Measurements from ENCODE around the gene EIPR1.

The EIPR1 gene

DNA sequence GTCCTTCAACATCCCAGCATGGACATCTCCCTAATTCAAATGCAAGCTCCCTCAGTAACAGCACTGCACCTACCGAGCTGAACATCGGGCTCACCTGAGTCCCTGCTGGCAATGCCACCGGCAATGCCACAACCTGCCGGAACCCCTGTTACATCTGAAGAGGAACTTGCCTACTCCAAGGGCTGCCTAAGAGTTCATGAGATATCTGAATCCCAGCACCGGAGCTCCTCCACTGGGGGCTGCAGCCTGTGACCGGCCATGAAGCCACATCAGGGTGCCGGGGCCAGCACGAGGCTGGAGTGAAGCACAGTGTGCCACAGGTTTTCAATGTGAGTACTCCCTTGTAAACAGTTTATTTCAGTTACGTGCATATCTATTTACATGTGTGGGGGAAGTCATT, 152.9 kb downstream of the EIPR1 start:
- no peak for DNase-seq (ENCODE audit: low read depth)
- TF ChIP-seq, protein P1, sequence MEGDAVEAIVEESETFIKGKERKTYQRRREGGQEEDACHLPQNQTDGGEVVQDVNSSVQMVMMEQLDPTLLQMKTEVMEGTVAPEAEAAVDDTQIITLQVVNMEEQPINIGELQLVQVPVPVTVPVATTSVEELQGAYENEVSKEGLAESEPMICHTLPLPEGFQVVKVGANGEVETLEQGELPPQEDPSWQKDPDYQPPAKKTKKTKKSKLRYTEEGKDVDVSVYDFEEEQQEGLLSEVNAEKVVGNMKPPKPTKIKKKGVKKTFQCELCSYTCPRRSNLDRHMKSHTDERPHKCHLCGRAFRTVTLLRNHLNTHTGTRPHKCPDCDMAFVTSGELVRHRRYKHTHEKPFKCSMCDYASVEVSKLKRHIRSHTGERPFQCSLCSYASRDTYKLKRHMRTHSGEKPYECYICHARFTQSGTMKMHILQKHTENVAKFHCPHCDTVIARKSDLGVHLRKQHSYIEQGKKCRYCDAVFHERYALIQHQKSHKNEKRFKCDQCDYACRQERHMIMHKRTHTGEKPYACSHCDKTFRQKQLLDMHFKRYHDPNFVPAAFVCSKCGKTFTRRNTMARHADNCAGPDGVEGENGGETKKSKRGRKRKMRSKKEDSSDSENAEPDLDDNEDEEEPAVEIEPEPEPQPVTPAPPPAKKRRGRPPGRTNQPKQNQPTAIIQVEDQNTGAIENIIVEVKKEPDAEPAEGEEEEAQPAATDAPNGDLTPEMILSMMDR (IDR thresholded peaks at IDR 0.05; ENCODE audit: control insufficient read depth, extremely low read depth, insufficient read depth), result no peak
- H3K4me3 ChIP-seq (ENCODE audit: low read depth, low read length), result no peak overlapping the region

DNA sequence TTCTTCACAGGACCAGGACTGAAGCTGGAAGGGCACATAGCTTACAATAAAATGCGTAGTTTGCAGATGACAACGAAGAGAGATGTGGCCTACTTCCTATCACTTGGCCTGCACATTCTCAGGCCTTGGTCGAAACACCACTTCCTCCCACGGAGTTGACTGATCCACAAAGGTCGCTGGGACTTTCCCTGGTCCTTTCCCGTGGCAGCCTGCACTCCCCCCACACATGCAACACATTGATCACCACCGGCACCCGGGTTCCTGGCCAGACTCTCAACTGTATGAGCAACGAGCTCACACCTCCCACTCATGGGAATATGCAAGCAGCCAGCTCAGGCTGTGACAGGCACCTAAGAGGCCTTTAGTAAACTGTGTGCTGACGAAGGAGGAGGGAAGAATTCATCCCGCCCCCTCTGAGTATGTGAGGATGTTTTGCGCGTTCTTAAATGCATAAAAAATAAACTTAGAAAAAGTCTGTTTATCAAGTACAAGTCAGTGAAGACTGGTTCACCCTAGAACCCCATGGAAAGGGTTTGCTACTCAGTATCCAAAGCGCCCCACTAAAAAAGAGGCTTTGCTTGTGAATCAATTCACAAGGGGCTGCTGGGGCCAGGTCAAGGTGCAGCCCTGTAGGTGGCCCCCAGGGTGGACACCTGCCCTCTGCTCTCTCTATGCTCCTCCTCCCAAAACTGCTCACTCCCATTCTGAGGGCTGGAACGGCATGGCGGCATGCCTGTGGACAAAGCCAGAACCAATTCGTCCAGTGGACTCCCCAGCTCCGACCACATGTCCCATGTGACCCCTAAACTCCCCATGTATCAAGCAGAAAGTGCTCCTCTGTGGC, 154.3 kb downstream of the EIPR1 start:
- H3K4me3 ChIP-seq (ENCODE audit: low read depth, low read length), result no peak overlapping the region
- no peak for DNase-seq (ENCODE audit: low read depth)
- TF ChIP-seq, protein P1 (IDR thresholded peaks at IDR 0.05; ENCODE audit: control insufficient read depth, extremely low read depth, insufficient read depth), result no peak

DNA sequence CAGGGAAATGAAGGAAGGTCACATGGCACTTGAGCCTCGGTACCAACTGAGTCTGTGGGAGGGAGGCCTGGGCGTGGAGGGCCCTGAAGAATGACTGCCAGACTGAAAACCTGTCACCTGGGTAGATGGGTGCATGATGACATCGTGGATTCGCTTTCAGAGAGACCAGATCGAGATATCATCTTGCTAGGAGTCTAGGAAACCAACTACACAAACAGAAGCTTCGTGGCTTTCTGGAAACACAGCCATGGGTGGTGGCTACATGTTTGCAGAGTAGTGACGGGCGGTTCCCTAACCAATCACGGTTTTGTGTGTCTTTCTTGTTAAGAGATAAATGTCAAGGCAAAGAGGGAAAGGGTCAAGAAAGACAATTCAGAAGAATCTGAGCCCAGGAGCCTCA, 155.0 kb downstream of the EIPR1 start:
- no peak overlapping the region for H3K4me3 ChIP-seq (ENCODE audit: low read depth, low read length)
- DNase-seq (ENCODE audit: low read depth), result peak; percentile 52
- TF ChIP-seq, protein P1 (IDR thresholded peaks at IDR 0.05; ENCODE audit: control insufficient read depth, extremely low read depth, insufficient read depth), result no peak

GRCh38 chr2:3219536-3219935, 158.1 kb downstream of the EIPR1 start:
- no peak for DNase-seq (ENCODE audit: low read depth)
- H3K4me3 ChIP-seq (ENCODE audit: low read depth, low read length), result no peak overlapping the region
- TF ChIP-seq, protein P1 (IDR thresholded peaks at IDR 0.05; ENCODE audit: control insufficient read depth, extremely low read depth, insufficient read depth), result no peak

GRCh38 chr2:3217646-3218045, 160.0 kb downstream of the EIPR1 start:
- TF ChIP-seq, protein P1 (IDR thresholded peaks at IDR 0.05; ENCODE audit: control insufficient read depth, extremely low read depth, insufficient read depth), result no peak
- no peak overlapping the region for H3K4me3 ChIP-seq (ENCODE audit: low read depth, low read length)
- DNase-seq (ENCODE audit: low read depth), result no peak

- TF ChIP-seq, protein P1 (IDR thresholded peaks at IDR 0.05; ENCODE audit: control insufficient read depth, extremely low read depth, insufficient read depth), result no peak
These were observed 160.7 kb downstream of the EIPR1 start for GRCh38 chr2:3216841-3217495.

More at GRCh38 chr2:3216841-3217495, 160.7 kb downstream of the EIPR1 start:
- DNase-seq (ENCODE audit: low read depth), result no peak
- no peak overlapping the region for H3K4me3 ChIP-seq (ENCODE audit: low read depth, low read length)

Measured in LNCaP clone FGC (cell line).